Activated T-cell treated with anti-CD3 and anti-CD28 coated beads, Interleukin-2, amount 50 U/mL, for 4 hours (primary cell): ENCODE measurements around the gene FLAD1. TPM values are rescaled to one million over a fixed set of nuclear protein-coding genes. Genes with fewer than 3 reads are reported as not detected.
"Not testable (repeated sequence)": the region's sequence is repeated elsewhere in the genome, so short reads cannot be mapped to it uniquely, and the experiment has no call there.

Experiments
- ATAC-seq, 2 donors: fragments of 200-7000 bp; cut with Tn5 transposase; one replicate each; pipeline ENCODE4 v1.10.0; 2021
- DNase-seq: peaks from one replicate; pipeline ENCODE4 v3.0.0-alpha.2; 2020
- H3K27me3 Mint-ChIP-seq: one replicate; pipeline ENCODE4 v1.8.0; 2021; ENCODE audit warnings: low read depth, mixed read lengths
- H3K36me3 Mint-ChIP-seq: one replicate; pipeline ENCODE4 v1.8.0; 2022; ENCODE audit warnings: mixed read lengths; ENCODE audit not compliant: insufficient read depth
- H3K4me1 Mint-ChIP-seq: one replicate; pipeline ENCODE4 v1.8.0; 2021; ENCODE audit warnings: low read depth, mixed read lengths
- H3K4me3 Mint-ChIP-seq: one replicate; pipeline ENCODE4 v1.8.0; 2021; ENCODE audit warnings: mild to moderate bottlenecking, moderate library complexity, mixed read lengths
- H3K9me3 Mint-ChIP-seq: one replicate; pipeline ENCODE4 v1.8.0; 2021; ENCODE audit warnings: mixed read lengths
- total RNA-seq, 3 donors: library from RNA; stranded (reverse); gene quantifications; one replicate each; pipeline ENCODE4 v1.2.1, GENCODE V29; 2021

The FLAD1 gene
- total RNA-seq, 3 donors from 2014 or later, result 108 to 109 (median 108) TPM

DNA sequence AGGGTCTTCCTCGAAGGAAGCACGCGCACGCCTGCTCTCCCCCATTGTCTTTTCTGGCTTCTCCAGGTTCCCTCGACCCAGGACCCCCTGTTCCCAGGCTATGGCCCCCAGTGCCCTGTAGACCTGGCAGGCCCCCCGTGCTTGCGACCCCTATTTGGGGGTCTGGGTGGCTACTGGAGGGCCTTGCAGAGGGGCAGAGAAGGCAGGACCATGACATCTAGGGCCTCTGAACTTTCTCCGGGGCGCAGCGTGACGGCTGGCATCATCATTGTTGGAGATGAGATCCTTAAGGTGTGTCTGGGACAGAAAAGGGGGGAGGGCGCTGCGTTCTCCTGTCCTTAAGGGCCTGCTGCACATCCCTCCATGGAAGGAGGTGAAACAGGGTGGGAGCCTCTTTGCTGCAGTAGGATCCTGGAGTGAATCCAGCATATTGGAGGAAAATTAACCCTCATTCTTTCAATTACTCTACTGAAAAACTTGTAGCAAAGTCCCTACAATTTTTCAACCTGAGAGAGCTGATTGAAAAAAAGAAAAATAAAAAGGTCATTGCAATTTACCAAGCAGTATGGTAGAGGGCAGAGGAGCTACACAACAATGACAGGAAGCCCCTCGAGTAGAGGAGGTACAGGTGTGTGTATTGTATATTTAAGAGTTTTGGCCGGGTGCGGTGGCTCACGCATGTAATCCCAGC, 777 bp downstream of the FLAD1 start:
- Mint-ChIP-seq H3K9me3 (no peaks in the 10 kb centered on the region), H3K4me1 (peaks cover 12% of the 10 kb centered on the region), H3K27me3 (no peaks in the 10 kb centered on the region), H3K4me3 (no peak overlapping the region), H3K36me3 (peaks cover 15% of the 10 kb centered on the region)
- ATAC-seq (no peak), DNase-seq (no peak)

DNA sequence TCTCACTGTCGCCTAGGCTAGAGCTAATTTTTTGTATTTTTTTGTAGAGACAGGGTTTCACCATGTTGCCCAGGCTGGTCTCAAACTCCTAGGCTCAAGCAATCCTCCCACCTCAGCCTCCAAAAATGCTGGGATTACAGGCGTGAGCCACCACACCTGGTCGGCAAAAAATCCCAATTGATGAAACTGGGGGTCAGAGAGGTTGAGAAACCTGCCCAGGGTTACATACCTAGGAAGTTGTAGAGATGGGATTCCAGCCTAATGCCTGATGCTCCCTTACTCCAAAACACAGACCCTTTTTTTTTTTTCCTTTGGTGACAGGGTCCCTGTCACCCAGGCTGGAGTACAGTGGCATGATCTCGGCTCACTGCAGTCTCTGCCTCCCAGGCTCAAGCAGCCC, 3.6 kb downstream of the FLAD1 start:
- not testable (repeated sequence) for H3K27me3 Mint-ChIP-seq, ATAC-seq, H3K4me3 Mint-ChIP-seq, DNase-seq, H3K9me3 Mint-ChIP-seq
- Mint-ChIP-seq H3K36me3 (peaks cover 19% of the 10 kb centered on the region), H3K4me1 (peaks cover 20% of the 10 kb centered on the region)

DNA sequence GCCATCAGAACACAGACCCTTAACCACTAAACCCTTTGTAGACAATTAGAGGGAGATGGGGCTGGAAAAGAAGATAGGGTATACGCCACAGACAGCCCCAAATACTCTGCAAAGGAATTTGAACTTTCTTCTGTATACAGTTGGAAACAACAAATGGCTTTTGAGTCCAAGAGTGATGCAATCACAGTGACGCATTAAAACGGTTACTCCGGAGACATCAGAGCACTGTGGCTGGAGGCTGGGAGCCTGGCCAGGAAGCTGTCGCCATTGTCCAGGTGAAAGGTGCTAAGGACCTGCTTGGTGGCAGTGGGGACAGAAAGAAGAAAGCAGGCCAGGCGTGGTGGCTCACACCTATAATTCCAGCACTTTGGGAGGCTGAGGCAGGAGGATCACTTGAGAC, 4.2 kb downstream of the FLAD1 start:
- peaks cover 20% of the 10 kb centered on the region for H3K4me1 Mint-ChIP-seq
- ATAC-seq (no peak), DNase-seq (no peak)
- H3K36me3 Mint-ChIP-seq, result peaks cover 19% of the 10 kb centered on the region
- no peak overlapping the region for H3K4me3 Mint-ChIP-seq
- H3K9me3 Mint-ChIP-seq, result no peaks in the 10 kb centered on the region
- no peaks in the 10 kb centered on the region for H3K27me3 Mint-ChIP-seq

DNA sequence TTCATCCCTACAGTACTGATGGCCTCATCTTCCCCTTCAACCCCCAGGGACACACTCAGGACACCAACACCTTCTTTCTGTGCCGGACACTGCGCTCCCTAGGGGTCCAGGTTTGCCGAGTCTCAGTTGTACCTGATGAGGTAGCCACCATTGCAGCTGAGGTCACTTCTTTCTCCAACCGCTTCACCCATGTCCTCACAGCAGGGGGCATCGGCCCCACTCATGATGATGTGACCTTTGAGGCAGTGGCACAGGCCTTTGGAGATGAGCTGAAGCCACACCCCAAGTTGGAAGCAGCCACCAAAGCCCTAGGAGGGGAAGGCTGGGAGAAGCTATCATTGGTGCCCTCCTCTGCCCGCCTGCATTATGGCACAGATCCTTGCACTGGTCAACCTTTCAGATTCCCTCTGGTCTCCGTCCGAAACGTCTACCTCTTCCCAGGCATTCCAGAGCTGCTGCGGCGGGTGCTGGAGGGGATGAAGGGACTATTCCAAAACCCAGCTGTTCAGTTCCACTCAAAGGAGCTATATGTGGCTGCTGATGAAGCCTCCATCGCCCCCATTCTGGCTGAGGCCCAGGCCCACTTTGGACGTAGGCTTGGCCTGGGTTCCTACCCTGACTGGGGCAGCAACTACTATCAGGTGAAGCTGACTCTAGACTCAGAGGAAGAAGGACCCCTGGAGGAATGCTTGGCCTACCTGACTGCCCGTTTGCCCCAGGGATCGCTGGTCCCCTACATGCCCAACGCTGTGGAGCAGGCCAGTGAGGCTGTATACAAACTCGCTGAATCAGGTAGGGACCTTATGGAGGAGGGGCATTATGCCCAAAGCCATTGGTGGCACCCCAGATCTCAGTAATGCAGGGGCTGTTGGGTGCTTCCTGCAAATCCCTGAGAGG, 5.2 kb downstream of the FLAD1 start:
- ATAC-seq (no peak), DNase-seq (no peak)
- Mint-ChIP-seq H3K27me3 (no peaks in the 10 kb centered on the region), H3K36me3 (peaks cover 21% of the 10 kb centered on the region), H3K9me3 (no peaks in the 10 kb centered on the region), H3K4me1 (peaks cover 20% of the 10 kb centered on the region), H3K4me3 (no peak overlapping the region)

GRCh38 chr1:154989195-154989860, 6.2 kb downstream of the FLAD1 start:
- H3K27me3 Mint-ChIP-seq, result no peaks in the 10 kb centered on the region
- DNase-seq (no peak), ATAC-seq (no peak)
- peaks cover 15% of the 10 kb centered on the region for H3K4me1 Mint-ChIP-seq
- H3K9me3 Mint-ChIP-seq, result no peaks in the 10 kb centered on the region
- H3K4me3 Mint-ChIP-seq, result no peak overlapping the region
- peaks cover 21% of the 10 kb centered on the region for H3K36me3 Mint-ChIP-seq

DNA sequence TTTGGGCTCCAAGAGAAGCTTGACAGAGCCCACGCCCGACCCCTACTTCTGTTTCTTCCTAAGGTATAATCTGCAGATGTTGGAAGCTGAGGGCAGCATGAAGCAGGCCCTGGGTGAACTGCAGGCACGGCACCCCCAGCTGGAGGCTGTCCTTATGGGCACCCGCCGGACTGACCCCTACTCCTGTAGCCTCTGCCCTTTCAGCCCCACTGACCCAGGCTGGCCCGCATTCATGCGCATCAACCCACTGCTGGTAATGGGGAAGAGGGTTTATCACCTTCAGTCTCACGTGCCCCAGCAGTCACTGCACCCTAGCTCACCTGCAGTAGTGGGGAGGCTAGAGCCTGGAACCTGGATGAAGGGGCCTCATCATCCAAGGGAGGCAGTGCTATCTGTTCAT, 7.1 kb downstream of the FLAD1 start:
- peaks cover 21% of the 10 kb centered on the region for H3K36me3 Mint-ChIP-seq

DNA sequence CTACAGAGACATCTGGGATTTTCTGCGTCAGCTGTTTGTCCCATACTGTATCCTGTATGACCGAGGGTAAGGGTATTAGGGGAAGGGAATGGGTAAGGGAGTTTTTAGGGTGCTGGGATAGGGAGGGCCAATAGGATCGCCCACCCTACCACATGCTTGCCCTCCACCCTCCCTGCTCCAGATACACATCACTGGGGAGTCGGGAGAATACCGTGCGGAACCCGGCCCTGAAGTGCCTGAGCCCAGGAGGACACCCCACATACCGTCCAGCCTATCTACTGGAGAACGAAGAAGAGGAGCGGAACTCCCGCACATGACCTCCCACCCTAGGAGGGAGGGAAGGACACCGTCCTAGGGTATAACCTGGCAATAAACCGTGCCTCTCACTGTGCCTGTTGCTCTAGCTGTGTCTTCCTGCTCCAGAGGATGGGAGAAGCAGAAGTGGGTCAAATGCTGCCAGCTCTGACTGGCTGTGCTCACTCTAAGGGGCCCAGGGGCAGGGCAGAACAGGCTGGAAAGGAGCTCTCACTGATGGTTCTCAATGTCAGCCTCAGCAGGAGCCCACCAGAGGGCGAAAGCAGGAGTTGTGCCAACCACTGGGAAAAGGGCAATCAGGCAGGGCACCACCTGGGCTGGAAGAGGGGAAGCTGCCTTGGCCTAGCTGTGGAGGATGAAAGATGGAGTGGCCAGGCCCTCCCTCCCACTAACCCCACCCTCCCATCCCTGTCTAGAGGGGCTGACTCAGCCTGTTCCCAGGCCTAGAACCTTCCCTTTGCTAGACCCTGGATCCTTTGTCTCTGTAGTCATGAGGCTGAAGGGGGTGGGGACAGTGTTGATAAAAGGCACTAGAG, 9.8 kb downstream of the FLAD1 start:
- ATAC-seq (no peak), DNase-seq (no peak)
- no peaks in the 10 kb centered on the region for H3K9me3 Mint-ChIP-seq
- H3K27me3 Mint-ChIP-seq, result no peaks in the 10 kb centered on the region
- peaks cover 23% of the 10 kb centered on the region for H3K4me1 Mint-ChIP-seq
- no peak overlapping the region for H3K4me3 Mint-ChIP-seq
- peaks cover 20% of the 10 kb centered on the region for H3K36me3 Mint-ChIP-seq

More for the DNA sequence above, 7.1 kb downstream of the FLAD1 start:
- Mint-ChIP-seq H3K4me3 (no peak overlapping the region), H3K27me3 (no peaks in the 10 kb centered on the region), H3K9me3 (no peaks in the 10 kb centered on the region), H3K4me1 (peaks cover 12% of the 10 kb centered on the region)
- no peak for ATAC-seq
- no peak for DNase-seq

- peaks cover 24% of the 10 kb centered on the region for H3K4me1 Mint-ChIP-seq
- no peak within 1 kb of the TSS for H3K4me3 Mint-ChIP-seq
- ATAC-seq (no peak), DNase-seq (no peak)
- no peaks in the 10 kb centered on the region for H3K9me3 Mint-ChIP-seq
- H3K27me3 Mint-ChIP-seq, result no peaks in the 10 kb centered on the region
- peaks cover 12% of the 10 kb centered on the region for H3K36me3 Mint-ChIP-seq
Observed at GRCh38 chr1:154993572-154994268, 10.6 kb downstream of the FLAD1 start, which contains the start of gene LENEP. TSS of gene LENEP (plus strand) at chr1:154993586. CDS start at chr1:154993608, 22 bp downstream.

DNA sequence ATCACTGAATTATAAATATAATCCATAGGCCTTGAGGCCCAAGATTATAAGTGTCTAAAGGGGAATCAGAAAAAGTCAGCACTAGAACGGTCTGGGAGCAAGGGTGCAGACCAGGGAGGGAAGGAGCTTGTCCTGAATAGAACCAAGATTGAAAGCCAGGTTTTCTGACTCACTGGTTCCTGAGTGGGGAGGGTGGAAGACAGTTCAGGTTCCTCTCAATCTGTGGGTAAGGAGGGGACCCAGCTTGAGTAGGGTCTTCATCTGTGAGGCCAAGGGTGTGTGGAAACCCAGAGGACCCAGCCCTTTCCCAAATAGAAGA, 11.1 kb downstream of the FLAD1 start:
- Mint-ChIP-seq H3K4me3 (no peak overlapping the region), H3K4me1 (peaks cover 25% of the 10 kb centered on the region), H3K36me3 (peaks cover 8% of the 10 kb centered on the region), H3K27me3 (no peaks in the 10 kb centered on the region), H3K9me3 (no peaks in the 10 kb centered on the region)
- DNase-seq, result no peak
- no peak for ATAC-seq

- Mint-ChIP-seq H3K9me3 (no peaks in the 10 kb centered on the region), H3K27me3 (no peaks in the 10 kb centered on the region), H3K4me3 (no peak overlapping the region), H3K4me1 (peaks cover 22% of the 10 kb centered on the region), H3K36me3 (peaks cover 5% of the 10 kb centered on the region)
- no peak for ATAC-seq
- no peak for DNase-seq
Observed at GRCh38 chr1:154994591-154994990, 11.4 kb downstream of the FLAD1 start.

GRCh38 chr1:154995301-154995983, 12.3 kb downstream of the FLAD1 start:
- H3K36me3 Mint-ChIP-seq, H3K9me3 Mint-ChIP-seq, DNase-seq, ATAC-seq, H3K4me3 Mint-ChIP-seq, H3K27me3 Mint-ChIP-seq: not testable (repeated sequence)
- H3K4me1 Mint-ChIP-seq, result peaks cover 27% of the 10 kb centered on the region

GRCh38 chr1:154996966-154997701, 14.0 kb downstream of the FLAD1 start:
- Mint-ChIP-seq H3K4me1 (peaks cover 27% of the 10 kb centered on the region), H3K27me3 (no peaks in the 10 kb centered on the region), H3K9me3 (no peaks in the 10 kb centered on the region), H3K36me3 (peaks cover 2% of the 10 kb centered on the region), H3K4me3 (no peak overlapping the region)
- no peak for DNase-seq
- no peak for ATAC-seq
